ENCODE measurements around the gene HNRNPUL1. TPM values are rescaled to one million over a fixed set of nuclear protein-coding genes. Genes with fewer than 3 reads are reported as not detected.

Gene HNRNPUL1
- polyA plus RNA-seq, 1 donor (not counting 4 experiments of a cell fraction or from before 2014, with no cell fraction given): 48.3 TPM

- Histone ChIP-seq H3K36me3 (ENCODE audit: control insufficient read depth in 2 of 2, extremely low read depth in 1 of 2, insufficient read depth in 2 of 2, low read length in 2 of 2) (peaks cover 42 to 47% of the 10 kb centered on the region in 2 experiments), H3K9ac (ENCODE audit: control insufficient read depth, extremely low read depth, insufficient read depth, low read length) (no peak overlapping the region), H3K27me3 (ENCODE audit: control insufficient read depth, extremely low read depth, insufficient read depth, low read length) (no peaks in the 10 kb centered on the region), H3K4me2 (ENCODE audit: control insufficient read depth, extremely low read depth, insufficient read depth, low read depth, low read length) (no peak overlapping the region), H3K9me1 (ENCODE audit: control insufficient read depth, extremely low read depth, insufficient read depth, low read length) (no peaks in the 10 kb centered on the region), H3K9me3 (ENCODE audit: control insufficient read depth, low read depth, low read length) (no peaks in the 10 kb centered on the region), H3K4me3 (ENCODE audit: control insufficient read depth in 2 of 3, extremely low read depth in 1 of 3, insufficient read depth in 2 of 3, low read depth in 1 of 3, low read length in 3 of 3) (no peak overlapping the region), H3K4me1 (ENCODE audit: control insufficient read depth, extremely low read depth, insufficient read depth, low read length) (peaks cover 17% of the 10 kb centered on the region), H3K79me2 (ENCODE audit: control insufficient read depth, insufficient read depth, low read length) (peaks cover 55% of the 10 kb centered on the region), H4K20me1 (ENCODE audit: control insufficient read depth, extremely low read depth, insufficient read depth, low read length) (peaks cover 4% of the 10 kb centered on the region), H3K27ac (ENCODE audit: control insufficient read depth, insufficient read depth, low read length) (no peak overlapping the region), H2AFZ (ENCODE audit: control insufficient read depth, low read length) (no peak overlapping the region)
- no peak for TF ChIP-seq CTCF (optimal IDR thresholded peaks at IDR 0.05 in 1 of 3, IDR thresholded peaks at IDR 0.05 in 1 of 3, conservative IDR thresholded peaks at IDR 0.05 in 1 of 3; ENCODE audit: extremely low read depth in 1 of 3, insufficient read depth in 2 of 3, low read length in 3 of 3)
- TF ChIP-seq EZH2 (IDR thresholded peaks at IDR 0.05; ENCODE audit: low read length): no peak
- DNase-seq (ENCODE audit: low read depth, low spot score) (no peak), FAIRE-seq (no peak)
- dilution Hi-C loops (cut with MboI; ENCODE audit: extremely low pct_ligation_motif_present, low sequenced_read_pairs): no loop called here
Observed at GRCh38 chr19:41269571-41269970, 5.4 kb downstream of the HNRNPUL1 start.

GRCh38 chr19:41273076-41273475 lies 8.9 kb downstream of the HNRNPUL1 start:
- Histone ChIP-seq H3K4me2 (ENCODE audit: control insufficient read depth, extremely low read depth, insufficient read depth, low read depth, low read length) (no peak overlapping the region), H3K36me3 (ENCODE audit: control insufficient read depth in 2 of 2, extremely low read depth in 1 of 2, insufficient read depth in 2 of 2, low read length in 2 of 2) (peaks cover 55 to 63% of the 10 kb centered on the region in 2 experiments), H3K4me3 (ENCODE audit: control insufficient read depth in 2 of 3, extremely low read depth in 1 of 3, insufficient read depth in 2 of 3, low read depth in 1 of 3, low read length in 3 of 3) (no peak overlapping the region), H2AFZ (ENCODE audit: control insufficient read depth, low read length) (no peak overlapping the region), H3K9me3 (ENCODE audit: control insufficient read depth, low read depth, low read length) (no peaks in the 10 kb centered on the region), H3K27me3 (ENCODE audit: control insufficient read depth, extremely low read depth, insufficient read depth, low read length) (no peaks in the 10 kb centered on the region), H3K9ac (ENCODE audit: control insufficient read depth, extremely low read depth, insufficient read depth, low read length) (no peak overlapping the region), H3K4me1 (ENCODE audit: control insufficient read depth, extremely low read depth, insufficient read depth, low read length) (no peaks in the 10 kb centered on the region), H3K79me2 (ENCODE audit: control insufficient read depth, insufficient read depth, low read length) (peaks cover 20% of the 10 kb centered on the region), H3K27ac (ENCODE audit: control insufficient read depth, insufficient read depth, low read length) (no peak overlapping the region), H4K20me1 (ENCODE audit: control insufficient read depth, extremely low read depth, insufficient read depth, low read length) (peaks cover 4% of the 10 kb centered on the region), H3K9me1 (ENCODE audit: control insufficient read depth, extremely low read depth, insufficient read depth, low read length) (no peaks in the 10 kb centered on the region)
- TF ChIP-seq CTCF (optimal IDR thresholded peaks at IDR 0.05 in 1 of 3, IDR thresholded peaks at IDR 0.05 in 1 of 3, conservative IDR thresholded peaks at IDR 0.05 in 1 of 3; ENCODE audit: extremely low read depth in 1 of 3, insufficient read depth in 2 of 3, low read length in 3 of 3) (no peak), EZH2 (IDR thresholded peaks at IDR 0.05; ENCODE audit: low read length) (no peak)
- DNase-seq (ENCODE audit: low read depth, low spot score) (no peak), FAIRE-seq (no peak)
- dilution Hi-C loops (cut with MboI; ENCODE audit: extremely low pct_ligation_motif_present, low sequenced_read_pairs): no loop called here
